B cell (primary cell): ENCODE measurements around the gene GPR173. TPM values are rescaled to one million over a fixed set of nuclear protein-coding genes. Genes with fewer than 3 reads are reported as not detected.
A peak's percentile ranks its signal among the peaks of the same experiment; 100 is the strongest.

ENCODE experiments used
- ATAC-seq: fragments of 200-7000 bp; cut with Tn5 transposase; one replicate; pipeline ENCODE4 v1.10.0; 2021; ENCODE audit warnings: low read depth, mild to moderate bottlenecking, moderate number of reproducible peaks, moderate library complexity
- CTCF ChIA-PET: fragments of 350-600 bp; sonication (Branson Sonifier 250); formaldehyde crosslinking; loops from one replicate; lab custom pipeline; 2021; ENCODE audit warnings: antibody characterized with exemption, inconsistent platforms; lab: Charles Lee
- POLR2A ChIA-PET: fragments of 350-600 bp; sonication (Branson Sonifier 250); formaldehyde crosslinking; loops from one replicate; lab custom pipeline; 2021; ENCODE audit warnings: antibody characterized with exemption; lab: Charles Lee
- DNase-seq: peaks from one replicate; pipeline ENCODE4 v3.0.0; 2013
- H2AFZ ChIP-seq: 2 replicates; pipeline ENCODE4 v1.6.1; 2012; ENCODE audit warnings: mild to moderate bottlenecking, low read depth, low read length; ENCODE audit not compliant: insufficient read depth, poor library complexity, severe bottlenecking
- H3K27ac ChIP-seq, 2 donors: 1 replicate in 1 of 2; 2 replicates in 1 of 2; pipeline ENCODE4 v1.5.1; 2012 to 2013; ENCODE audit warnings: low read length in 2 of 2, mild to moderate bottlenecking in 2 of 2, moderate library complexity in 1 of 2
- H3K27me3 ChIP-seq, 4 experiments: fragments of 200-600 bp in 1 of 4; sonication (generic) in 1 of 4; replicated peaks in 1 of 4; 1 replicate in 2 of 4; 2 replicates in 2 of 4; pipeline versions ENCODE4 v1.6.1 to v1.7.0; 2013 to 2016; ENCODE audit warnings: low read length in 3 of 4, mild to moderate bottlenecking in 2 of 4, mixed read lengths in 1 of 4, moderate library complexity in 1 of 4; ENCODE audit not compliant: insufficient read depth in 4 of 4, control insufficient read depth in 3 of 4; ENCODE audit errors: control extremely low read depth in 1 of 4
- H3K36me3 ChIP-seq, 2 experiments: replicated peaks in 1 of 2; 1 replicate in 1 of 2; 2 replicates in 1 of 2; pipeline versions ENCODE4 v1.6.1 to v1.7.1; 2013; ENCODE audit warnings: low read length in 1 of 2; ENCODE audit not compliant: insufficient read depth in 2 of 2, control insufficient read depth in 1 of 2; ENCODE audit errors: control extremely low read depth in 1 of 2, extremely low read depth in 1 of 2
- H3K4me1 ChIP-seq, 2 donors: fragments of 200-600 bp in 1 of 2; sonication (generic) in 1 of 2; 1 replicate in 1 of 2; 2 replicates in 1 of 2; pipeline versions ENCODE4 v1.5.1 to v1.6.1; 2013 to 2017; ENCODE audit warnings: low read length in 2 of 2; ENCODE audit not compliant: control insufficient read depth in 2 of 2, insufficient read depth in 2 of 2
- H3K4me2 ChIP-seq: replicated peaks from 2 replicates; pipeline ENCODE3; 2012; ENCODE audit warnings: mild to moderate bottlenecking, low read depth, low read length; ENCODE audit not compliant: poor library complexity, severe bottlenecking
- H3K4me3 ChIP-seq, 5 experiments: fragments of 200-600 bp in 1 of 5; sonication (generic) in 1 of 5; 1 replicate in 3 of 5; 2 replicates in 2 of 5; pipeline versions ENCODE4 v1.5.1 to v1.7.0; 2011 to 2016; ENCODE audit warnings: low read length in 4 of 5, mild to moderate bottlenecking in 4 of 5, low read depth in 2 of 5, control low read depth in 1 of 5, moderate library complexity in 1 of 5; ENCODE audit not compliant: insufficient read depth in 1 of 5; ENCODE audit errors: control extremely low read depth in 1 of 5, extremely low read depth in 1 of 5
- H3K79me2 ChIP-seq: fragments of 200-600 bp; sonication (generic); one replicate; pipeline ENCODE4 v1.6.0; 2016; ENCODE audit warnings: low read length; ENCODE audit not compliant: control insufficient read depth, insufficient read depth
- H3K9ac ChIP-seq: fragments of 200-600 bp; sonication (generic); 2 replicates; pipeline ENCODE4 v1.6.1; 2017; ENCODE audit warnings: mild to moderate bottlenecking, low read length, moderate library complexity
- H3K9me3 ChIP-seq, 3 donors: one replicate each; pipeline versions ENCODE4 v1.6.1 to v1.7.1; 2013; ENCODE audit warnings: low read length in 2 of 3; ENCODE audit not compliant: control insufficient read depth in 2 of 3, insufficient read depth in 1 of 3; ENCODE audit errors: control extremely low read depth in 1 of 3
- H4K20me1 ChIP-seq: 2 replicates; pipeline ENCODE4 v1.6.0; 2012; ENCODE audit warnings: mild to moderate bottlenecking, low read length; ENCODE audit not compliant: insufficient read depth, control insufficient read depth, poor library complexity, severe bottlenecking
- H3K27ac Mint-ChIP-seq: one replicate; pipeline ENCODE4 v1.8.0; 2021; ENCODE audit warnings: mixed read lengths
- H3K27me3 Mint-ChIP-seq: one replicate; pipeline ENCODE4 v1.8.0; 2021; ENCODE audit warnings: mixed read lengths
- H3K4me1 Mint-ChIP-seq: one replicate; pipeline ENCODE4 v1.8.0; 2021; ENCODE audit warnings: mixed read lengths
- H3K4me3 Mint-ChIP-seq: one replicate; pipeline ENCODE4 v1.8.0; 2021; ENCODE audit warnings: mixed read lengths
- H3K9me3 Mint-ChIP-seq: one replicate; pipeline ENCODE4 v1.8.0; 2022; ENCODE audit warnings: mixed read lengths; ENCODE audit not compliant: insufficient read depth
- CTCF ChIP-seq: fragments of 200-600 bp; IDR thresholded peaks from one replicate; pipeline ENCODE4 v1.8.0; 2022; ENCODE audit warnings: antibody characterized with exemption, mild to moderate bottlenecking
- EZH2 ChIP-seq: IDR thresholded peaks from 2 replicates; pipeline ENCODE4 v1.6.1; 2012; ENCODE audit warnings: borderline replicate concordance, low read depth, mild to moderate bottlenecking, moderate library complexity, low read length; ENCODE audit not compliant: insufficient read depth, poor library complexity, severe bottlenecking
- WGBS: methylation state at CpG from one replicate; pipeline ENCODE4 v1.1.5; 2013; ENCODE audit warnings: missing lambda C conversion rate; ENCODE audit not compliant: insufficient coverage; 5-methylcytosine and 5-hydroxymethylcytosine counted together
- intact Hi-C: fragments of 100-400 bp; cut with micrococcal nuclease; formaldehyde crosslinking; loops from one replicate; pipeline ENCODE4 v1.10.0; 2022
- polyA plus RNA-seq: library from polyadenylated mRNA; depleted of rRNA; stranded (reverse); fragments of >200 nt; gene quantifications from 2 replicates; pipeline ENCODE4 v1.2.3, GENCODE V29; 2012
- total RNA-seq, 2 donors: library from RNA; stranded (reverse); fragments of 120-200 nt in 1 of 2; gene quantifications; 1 replicate in 1 of 2; 2 replicates in 1 of 2; pipeline versions ENCODE4 v1.2.3 to v1.2.4, GENCODE V29; 2013 to 2022

Gene GPR173
- total and polyA plus RNA-seq, 2 donors (not counting 1 experiment from before 2014, with no cell fraction given) = 0.12 TPM; not detected in 1

- Histone ChIP-seq H3K36me3 (no peaks in the 10 kb centered on the region), H2AFZ (no peak overlapping the region), H4K20me1 (no peaks in the 10 kb centered on the region), H3K27me3 (peaks cover 0 to 2% (median 0%) of the 10 kb centered on the region in 4 experiments), H3K4me1 (peaks cover 0 to 3% of the 10 kb centered on the region in 2 donors), H3K27ac (no peak overlapping the region), H3K79me2 (no peaks in the 10 kb centered on the region), H3K9me3 (no peaks in the 10 kb centered on the region), H3K4me3 (no peak overlapping the region), H3K9ac (no peak overlapping the region), H3K4me2 (no peak overlapping the region)
- Mint-ChIP-seq H3K4me1 (peaks cover 6% of the 10 kb centered on the region), H3K4me3 (peak overlapping the region; percentile 52), H3K27me3 (peaks cover 2% of the 10 kb centered on the region), H3K27ac (no peak overlapping the region), H3K9me3 (no peaks in the 10 kb centered on the region)
- WGBS = 28% methylated on average over 7 of the region's 8 CpGs
- intact Hi-C loops = no loop called here
- ChIA-PET POLR2A (no interaction called here), CTCF (no interaction called here)
- no peak for TF ChIP-seq EZH2
- TF ChIP-seq CTCF = no peak
- DNase-seq (no peak), ATAC-seq (no peak)
Observed at GRCh38 chrX:53049127-53049517, 533 bp downstream of the GPR173 start.

- POLR2A ChIA-PET = no interaction called here
- H3K4me3 Mint-ChIP-seq = no peak overlapping the region
- ATAC-seq (no peak), DNase-seq (no peak)
- no peak overlapping the region for H3K4me2 ChIP-seq
- no peak overlapping the region for H3K9ac ChIP-seq
- peaks cover 6% of the 10 kb centered on the region for H3K4me1 Mint-ChIP-seq
- H3K4me3 ChIP-seq = no peak overlapping the region
- H4K20me1 ChIP-seq = no peaks in the 10 kb centered on the region
- peaks cover 2% of the 10 kb centered on the region for H3K27me3 Mint-ChIP-seq
- no peaks in the 10 kb centered on the region for H3K9me3 ChIP-seq
- WGBS = 77% methylated on average over 3 of the region's 6 CpGs
- no peak overlapping the region for H3K27ac Mint-ChIP-seq
- H3K9me3 Mint-ChIP-seq = no peaks in the 10 kb centered on the region
- H3K36me3 ChIP-seq = no peaks in the 10 kb centered on the region
- peaks cover 0 to 3% of the 10 kb centered on the region in 2 donors for H3K4me1 ChIP-seq
- no peaks in the 10 kb centered on the region for H3K79me2 ChIP-seq
- CTCF ChIA-PET = no interaction called here
- peaks cover 0 to 2% (median 0%) of the 10 kb centered on the region in 4 experiments for H3K27me3 ChIP-seq
- H3K27ac ChIP-seq = no peak overlapping the region
- no peak for TF ChIP-seq EZH2
- TF ChIP-seq CTCF = no peak
- intact Hi-C loops = no loop called here
- H2AFZ ChIP-seq = no peak overlapping the region
Observed at GRCh38 chrX:53050841-53051240, 2.3 kb downstream of the GPR173 start.
